Measurements from ENCODE around the gene JARID2. TPM values are rescaled to one million over a fixed set of nuclear protein-coding genes. Genes with fewer than 3 reads are reported as not detected.

Gene JARID2
- total RNA-seq, 1 donor from 2014 or later, result 65.6 TPM

GRCh38 chr6:15554728-15555100 is 308.8 kb downstream of the JARID2 start:
- Mint-ChIP-seq H3K27me3 (no peaks in the 10 kb centered on the region), H3K36me3 (ENCODE audit: insufficient read depth) (peaks cover 1% of the 10 kb centered on the region), H3K9me3 (ENCODE audit: low read depth) (no peaks in the 10 kb centered on the region), H3K4me1 (ENCODE audit: low read depth) (peaks cover 4% of the 10 kb centered on the region), H3K27ac (no peak overlapping the region), H3K4me3 (ENCODE audit: low read depth) (no peak overlapping the region)
- no peak for DNase-seq (ENCODE audit: low spot score, unreplicated experiment)
- no peak for TF ChIP-seq CTCF (IDR thresholded peaks at IDR 0.05; ENCODE audit: unreplicated experiment)

- TF ChIP-seq CTCF (IDR thresholded peaks at IDR 0.05; ENCODE audit: unreplicated experiment), result no peak
- Mint-ChIP-seq H3K9me3 (ENCODE audit: low read depth) (no peaks in the 10 kb centered on the region), H3K27ac (no peak overlapping the region), H3K4me3 (ENCODE audit: low read depth) (no peak overlapping the region), H3K36me3 (ENCODE audit: insufficient read depth) (peaks cover 1% of the 10 kb centered on the region), H3K27me3 (no peaks in the 10 kb centered on the region), H3K4me1 (ENCODE audit: low read depth) (peaks cover 4% of the 10 kb centered on the region)
- no peak for DNase-seq (ENCODE audit: low spot score, unreplicated experiment)
These were observed 309.5 kb downstream of the JARID2 start for GRCh38 chr6:15555101-15556038.

GRCh38 chr6:15556711-15557110 is 310.8 kb downstream of the JARID2 start:
- TF ChIP-seq CTCF (IDR thresholded peaks at IDR 0.05; ENCODE audit: unreplicated experiment), result no peak
- Mint-ChIP-seq H3K4me1 (ENCODE audit: low read depth) (peaks cover 7% of the 10 kb centered on the region), H3K27me3 (no peaks in the 10 kb centered on the region), H3K36me3 (ENCODE audit: insufficient read depth) (peaks cover 1% of the 10 kb centered on the region), H3K27ac (no peak overlapping the region), H3K4me3 (ENCODE audit: low read depth) (no peak overlapping the region), H3K9me3 (ENCODE audit: low read depth) (no peaks in the 10 kb centered on the region)
- DNase-seq (ENCODE audit: low spot score, unreplicated experiment), result no peak

- H3K9me3 Mint-ChIP-seq (ENCODE audit: low read depth), result no peaks in the 10 kb centered on the region
- no peaks in the 10 kb centered on the region for H3K27me3 Mint-ChIP-seq
- TF ChIP-seq CTCF (IDR thresholded peaks at IDR 0.05; ENCODE audit: unreplicated experiment), result no peak
- H3K36me3 Mint-ChIP-seq (ENCODE audit: insufficient read depth), result peaks cover 1% of the 10 kb centered on the region
- H3K27ac Mint-ChIP-seq, result no peak overlapping the region
- H3K4me1 Mint-ChIP-seq (ENCODE audit: low read depth), result peaks cover 6% of the 10 kb centered on the region
- no peak overlapping the region for H3K4me3 Mint-ChIP-seq (ENCODE audit: low read depth)
- no peak for DNase-seq (ENCODE audit: low spot score, unreplicated experiment)
These were observed 311.3 kb downstream of the JARID2 start for GRCh38 chr6:15557174-15557573.

GRCh38 chr6:15560713-15561112 is 314.8 kb downstream of the JARID2 start:
- no peak overlapping the region for H3K4me3 Mint-ChIP-seq (ENCODE audit: low read depth)
- DNase-seq (ENCODE audit: low spot score, unreplicated experiment), result no peak

More at GRCh38 chr6:15560713-15561112, 314.8 kb downstream of the JARID2 start:
- Mint-ChIP-seq H3K27me3 (no peaks in the 10 kb centered on the region), H3K4me1 (ENCODE audit: low read depth) (peaks cover 6% of the 10 kb centered on the region), H3K27ac (no peak overlapping the region), H3K36me3 (ENCODE audit: insufficient read depth) (peaks cover 1% of the 10 kb centered on the region), H3K9me3 (ENCODE audit: low read depth) (no peaks in the 10 kb centered on the region)
- TF ChIP-seq CTCF (IDR thresholded peaks at IDR 0.05; ENCODE audit: unreplicated experiment), result no peak

All from progenitor cell of endocrine pancreas (in vitro differentiated cells).